ENCODE results near the gene MRPL11.

- TF ChIP-seq CTCF (IDR thresholded peaks at IDR 0.05; ENCODE audit: low read depth, low read length, missing input control) (no peak), RAD21 (IDR thresholded peaks at IDR 0.05) (no peak)
Observed at GRCh38 chr11:66414120-66414934, 24.3 kb downstream of the MRPL11 start.
